ENCODE results near the gene ZMYND8. TPM values are rescaled to one million over a fixed set of nuclear protein-coding genes. Genes with fewer than 3 reads are reported as not detected.
A peak's percentile ranks its signal among the peaks of the same experiment; 100 is the strongest.
"Not testable (repeated sequence)": the region's sequence is repeated elsewhere in the genome, so short reads cannot be mapped to it uniquely, and the experiment has no call there.

Gene ZMYND8
- 10 to 100 TPM; 28.8 to 29.8 TPM for total RNA-seq

GRCh38 chr20:47356526-47357295 lies at the start of gene ZMYND8:
Gene ZMYND8, minus strand, starts transcription at chr20:47356699. Its CDS starts 29 bp downstream, at chr20:47356670.
- Mint-ChIP-seq H3K36me3 (peaks cover 22% of the 10 kb centered on the region), H3K9me3 (no peaks in the 10 kb centered on the region), H3K27ac (peak within 1 kb of the TSS; percentile 97), H3K4me3 (peak within 1 kb of the TSS; percentile 95), H3K4me1 (peaks cover 38% of the 10 kb centered on the region), H3K27me3 (no peaks in the 10 kb centered on the region)
- peak; percentile 91 for DNase-seq

- DNase-seq = no peak
- no peaks in the 10 kb centered on the region for H3K27me3 Mint-ChIP-seq
- no peak overlapping the region for H3K27ac Mint-ChIP-seq
- H3K4me1 Mint-ChIP-seq = peaks cover 5% of the 10 kb centered on the region
- no peaks in the 10 kb centered on the region for H3K36me3 Mint-ChIP-seq
- H3K9me3 Mint-ChIP-seq = no peaks in the 10 kb centered on the region
- no peak overlapping the region for H3K4me3 Mint-ChIP-seq
These were observed 49.4 kb upstream of the ZMYND8 start for GRCh38 chr20:47405775-47406325.

- peaks cover 7% of the 10 kb centered on the region for H3K4me1 Mint-ChIP-seq
- no peak overlapping the region for H3K4me3 Mint-ChIP-seq
- no peak overlapping the region for H3K27ac Mint-ChIP-seq
- no peak for DNase-seq
- H3K9me3 Mint-ChIP-seq = peaks cover 5% of the 10 kb centered on the region
- no peaks in the 10 kb centered on the region for H3K36me3 Mint-ChIP-seq
- H3K27me3 Mint-ChIP-seq = no peaks in the 10 kb centered on the region
These were observed 44.2 kb upstream of the ZMYND8 start for GRCh38 chr20:47400685-47401084.

- DNase-seq = no peak
- H3K9me3 Mint-ChIP-seq = peaks cover 5% of the 10 kb centered on the region
- no peaks in the 10 kb centered on the region for H3K27me3 Mint-ChIP-seq
- H3K36me3 Mint-ChIP-seq = no peaks in the 10 kb centered on the region
- peak overlapping the region; percentile 55 for H3K27ac Mint-ChIP-seq
- peaks cover 7% of the 10 kb centered on the region for H3K4me1 Mint-ChIP-seq
- no peak overlapping the region for H3K4me3 Mint-ChIP-seq
These were observed 41.3 kb upstream of the ZMYND8 start for GRCh38 chr20:47397652-47398301.

- Mint-ChIP-seq H3K9me3 (peaks cover 7% of the 10 kb centered on the region), H3K4me3 (no peak overlapping the region), H3K27ac (no peak overlapping the region), H3K36me3 (no peaks in the 10 kb centered on the region), H3K4me1 (peaks cover 13% of the 10 kb centered on the region), H3K27me3 (no peaks in the 10 kb centered on the region)
- no peak for DNase-seq
These were observed 40.4 kb upstream of the ZMYND8 start for GRCh38 chr20:47396762-47397476.

DNA sequence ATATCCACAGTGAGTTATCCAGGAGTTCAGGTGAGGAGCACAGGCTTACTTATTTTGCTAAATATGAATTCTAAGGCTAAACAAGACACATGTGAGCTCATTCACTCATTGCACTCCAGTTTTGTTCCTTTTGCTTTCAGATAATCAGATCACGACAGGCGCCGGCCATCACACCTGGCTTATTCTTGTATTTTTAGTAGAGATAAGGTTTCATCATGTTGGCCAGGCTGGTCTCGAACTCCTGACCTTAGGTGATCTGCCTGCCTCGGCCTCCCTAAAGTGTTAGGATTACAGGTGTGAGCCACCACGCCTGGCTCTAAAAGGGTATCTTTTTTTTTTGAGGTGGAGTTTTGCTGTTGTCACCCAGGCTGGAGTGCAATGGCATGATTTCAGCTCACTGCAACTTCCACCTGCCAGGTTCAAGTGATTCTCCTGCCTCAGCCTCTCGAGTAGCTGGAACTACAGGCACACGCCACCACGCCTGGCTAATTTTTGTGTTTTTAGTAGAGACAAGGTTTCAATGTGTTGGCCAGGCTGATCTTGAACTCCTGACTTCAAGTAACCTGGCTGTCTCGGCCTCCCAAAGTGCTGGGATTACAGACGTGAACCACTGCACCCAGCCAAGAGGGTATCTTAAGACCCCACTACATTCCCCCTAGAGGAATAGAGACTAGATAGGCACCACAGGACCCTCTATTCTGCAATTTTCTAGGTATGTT lies 37.5 kb upstream of the ZMYND8 start:
- not testable (repeated sequence) for H3K27ac Mint-ChIP-seq, DNase-seq, H3K36me3 Mint-ChIP-seq, H3K4me3 Mint-ChIP-seq, H3K9me3 Mint-ChIP-seq, H3K27me3 Mint-ChIP-seq
- H3K4me1 Mint-ChIP-seq = peaks cover 13% of the 10 kb centered on the region

GRCh38 chr20:47392721-47393073 lies 36.2 kb upstream of the ZMYND8 start:
- Mint-ChIP-seq H3K4me3 (no peak overlapping the region), H3K9me3 (peaks cover 8% of the 10 kb centered on the region), H3K36me3 (peaks cover 2% of the 10 kb centered on the region), H3K4me1 (peaks cover 8% of the 10 kb centered on the region), H3K27ac (peak overlapping the region; percentile 28), H3K27me3 (no peaks in the 10 kb centered on the region)
- DNase-seq = no peak

GRCh38 chr20:47392015-47392720 lies 35.7 kb upstream of the ZMYND8 start:
- no peaks in the 10 kb centered on the region for H3K27me3 Mint-ChIP-seq
- peaks cover 8% of the 10 kb centered on the region for H3K4me1 Mint-ChIP-seq
- H3K27ac Mint-ChIP-seq = peak overlapping the region; percentile 4
- H3K4me3 Mint-ChIP-seq = no peak overlapping the region
- H3K9me3 Mint-ChIP-seq = peaks cover 8% of the 10 kb centered on the region
- H3K36me3 Mint-ChIP-seq = peaks cover 2% of the 10 kb centered on the region
- no peak for DNase-seq

- no peak for DNase-seq
- Mint-ChIP-seq H3K9me3 (peaks cover 8% of the 10 kb centered on the region), H3K4me1 (peaks cover 8% of the 10 kb centered on the region), H3K27me3 (no peaks in the 10 kb centered on the region), H3K36me3 (peaks cover 2% of the 10 kb centered on the region), H3K27ac (peak overlapping the region; percentile 4), H3K4me3 (no peak overlapping the region)
These were observed 34.9 kb upstream of the ZMYND8 start for GRCh38 chr20:47391276-47392010.

GRCh38 chr20:47389867-47390347 lies 33.4 kb upstream of the ZMYND8 start:
- peaks cover 2% of the 10 kb centered on the region for H3K36me3 Mint-ChIP-seq
- no peak overlapping the region for H3K4me3 Mint-ChIP-seq
- no peaks in the 10 kb centered on the region for H3K27me3 Mint-ChIP-seq
- peaks cover 8% of the 10 kb centered on the region for H3K9me3 Mint-ChIP-seq
- H3K27ac Mint-ChIP-seq = peak overlapping the region; percentile 49
- no peak for DNase-seq
- H3K4me1 Mint-ChIP-seq = peaks cover 8% of the 10 kb centered on the region

DNA sequence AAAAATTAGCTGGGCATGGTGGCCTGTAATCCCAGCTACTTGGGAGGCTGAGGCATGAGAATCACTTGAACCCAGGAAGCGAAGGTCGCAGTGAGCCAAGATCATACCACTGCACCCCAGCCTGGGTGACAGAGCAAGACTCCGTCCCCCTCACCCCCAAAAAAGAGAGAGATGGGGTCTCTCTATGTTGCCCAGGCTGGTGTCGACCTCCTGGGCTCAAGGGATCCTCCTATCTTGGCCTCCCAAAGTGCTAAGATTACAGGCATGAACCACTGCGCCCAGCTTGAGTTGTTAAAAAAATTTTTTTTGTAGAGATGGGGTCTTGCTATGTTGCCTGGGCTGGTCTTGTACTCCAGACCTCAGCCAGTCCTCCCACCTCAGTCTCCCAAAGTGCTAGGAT lies 29.5 kb upstream of the ZMYND8 start:
- H3K36me3 Mint-ChIP-seq, H3K27ac Mint-ChIP-seq, H3K4me3 Mint-ChIP-seq, DNase-seq, H3K9me3 Mint-ChIP-seq, H3K27me3 Mint-ChIP-seq: not testable (repeated sequence)
- H3K4me1 Mint-ChIP-seq = peaks cover 10% of the 10 kb centered on the region

DNA sequence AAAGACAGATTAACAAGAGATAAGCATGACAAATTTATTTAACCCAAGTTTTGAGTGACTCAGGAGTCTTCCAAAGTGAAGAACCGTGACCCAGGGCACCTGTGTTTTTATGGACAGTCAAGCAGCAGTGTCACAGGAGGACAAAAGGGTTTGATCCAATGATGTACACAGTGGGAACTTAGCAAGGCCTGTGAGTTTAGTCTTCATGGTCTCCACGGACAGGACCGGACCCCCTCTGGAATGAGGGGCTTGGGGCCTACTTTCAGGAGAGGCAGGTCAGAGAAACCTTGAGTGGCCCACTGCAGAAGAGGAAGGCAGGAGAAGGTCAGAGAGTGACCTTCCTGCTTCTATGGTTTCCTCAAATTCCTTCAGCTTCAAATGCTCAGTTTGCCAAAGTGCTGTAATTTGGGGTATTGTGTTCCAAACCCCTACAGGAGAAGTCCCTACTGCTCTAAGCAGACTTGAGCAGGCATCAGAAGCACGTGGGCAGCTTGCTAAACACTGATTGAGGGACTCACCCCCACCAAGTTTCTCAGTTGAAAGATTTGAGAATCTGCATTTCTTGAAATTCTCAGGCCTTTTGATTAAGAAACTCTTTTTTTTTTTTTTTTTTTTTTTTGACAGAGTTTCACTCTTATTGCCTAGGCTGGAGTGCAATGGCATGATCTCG lies 26.4 kb upstream of the ZMYND8 start:
- Mint-ChIP-seq H3K4me3 (no peak overlapping the region), H3K4me1 (peaks cover 26% of the 10 kb centered on the region), H3K27ac (no peak overlapping the region), H3K27me3 (peaks cover 2% of the 10 kb centered on the region), H3K9me3 (no peaks in the 10 kb centered on the region), H3K36me3 (no peaks in the 10 kb centered on the region)
- DNase-seq = no peak

- H3K9me3 Mint-ChIP-seq = no peaks in the 10 kb centered on the region
- DNase-seq = no peak
- H3K4me1 Mint-ChIP-seq = peaks cover 26% of the 10 kb centered on the region
- H3K4me3 Mint-ChIP-seq = no peak overlapping the region
- H3K27me3 Mint-ChIP-seq = peaks cover 2% of the 10 kb centered on the region
- H3K27ac Mint-ChIP-seq = peak overlapping the region; percentile 68
- H3K36me3 Mint-ChIP-seq = no peaks in the 10 kb centered on the region
These were observed 24.0 kb upstream of the ZMYND8 start for GRCh38 chr20:47380481-47380880.

All from activated naive CD8-positive, alpha-beta T cell treated with anti-CD3 and anti-CD28 coated beads for 36 hours (primary cell).